GM21717 (cell line): ENCODE measurements around the gene GFY.
"Not testable (repeated sequence)": the region's sequence is repeated elsewhere in the genome, so short reads cannot be mapped to it uniquely, and the experiment has no call there.

Experiments used
- ATAC-seq: cut with Tn5 transposase; IDR thresholded peaks from one replicate; pipeline ENCODE4 v1.9.1; 2021; ENCODE audit warnings: mild to moderate bottlenecking, moderate library complexity; ENCODE audit not compliant: unreplicated experiment

The GFY gene

GRCh38 chr19:49443366-49444099, 18.3 kb downstream of the GFY start:
- ATAC-seq, result peak; percentile 63

DNA sequence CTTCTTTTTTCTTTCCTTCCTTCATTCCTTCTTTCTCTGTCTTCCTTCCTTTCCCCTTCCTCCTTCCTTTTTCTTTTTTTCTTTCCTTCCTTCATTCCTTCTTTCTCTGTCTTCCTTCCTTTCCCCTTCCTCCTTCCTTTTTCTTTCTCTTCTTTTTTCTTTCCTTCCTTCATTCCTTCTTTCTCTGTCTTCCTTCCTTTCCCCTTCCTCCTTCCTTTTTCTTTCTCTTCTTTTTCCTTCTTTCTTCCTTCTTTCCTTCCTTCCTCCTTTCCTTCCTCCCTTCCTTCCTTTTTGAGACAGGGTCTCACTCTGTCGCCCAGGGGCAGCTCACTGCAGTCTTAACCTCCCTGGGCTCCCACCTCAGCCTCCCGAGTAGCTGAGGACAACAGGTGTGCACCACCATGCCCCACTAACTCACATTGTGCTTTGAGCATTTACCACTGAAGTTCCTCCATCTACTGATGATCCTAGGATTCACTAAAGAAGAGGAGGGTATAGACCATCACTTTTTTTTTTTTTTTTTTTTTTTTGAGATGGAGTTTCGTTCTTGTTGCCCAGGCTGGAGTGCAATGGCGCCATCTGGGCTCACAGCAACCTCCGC, 19.0 kb downstream of the GFY start:
- ATAC-seq, result not testable (repeated sequence)

DNA sequence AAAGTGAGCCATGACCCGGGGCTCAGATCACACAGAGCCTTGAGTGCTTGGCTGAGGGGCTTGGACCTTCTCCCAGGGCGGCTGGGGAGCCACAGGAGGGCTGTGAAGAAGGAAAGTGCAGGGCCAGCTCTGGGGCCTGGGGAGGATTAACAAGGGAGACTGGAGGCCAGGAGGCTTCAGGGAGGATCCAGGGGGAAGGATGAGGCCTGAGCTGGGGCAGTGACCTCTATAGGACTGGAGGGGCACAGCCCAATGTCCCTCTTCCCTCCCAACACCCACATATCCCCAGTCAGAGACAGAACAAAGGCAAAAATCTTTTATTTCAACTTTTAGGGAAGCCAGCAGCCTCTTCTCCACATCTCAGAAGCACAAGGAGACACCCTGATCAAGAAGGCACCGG, 20.8 kb downstream of the GFY start:
- no peak for ATAC-seq

DNA sequence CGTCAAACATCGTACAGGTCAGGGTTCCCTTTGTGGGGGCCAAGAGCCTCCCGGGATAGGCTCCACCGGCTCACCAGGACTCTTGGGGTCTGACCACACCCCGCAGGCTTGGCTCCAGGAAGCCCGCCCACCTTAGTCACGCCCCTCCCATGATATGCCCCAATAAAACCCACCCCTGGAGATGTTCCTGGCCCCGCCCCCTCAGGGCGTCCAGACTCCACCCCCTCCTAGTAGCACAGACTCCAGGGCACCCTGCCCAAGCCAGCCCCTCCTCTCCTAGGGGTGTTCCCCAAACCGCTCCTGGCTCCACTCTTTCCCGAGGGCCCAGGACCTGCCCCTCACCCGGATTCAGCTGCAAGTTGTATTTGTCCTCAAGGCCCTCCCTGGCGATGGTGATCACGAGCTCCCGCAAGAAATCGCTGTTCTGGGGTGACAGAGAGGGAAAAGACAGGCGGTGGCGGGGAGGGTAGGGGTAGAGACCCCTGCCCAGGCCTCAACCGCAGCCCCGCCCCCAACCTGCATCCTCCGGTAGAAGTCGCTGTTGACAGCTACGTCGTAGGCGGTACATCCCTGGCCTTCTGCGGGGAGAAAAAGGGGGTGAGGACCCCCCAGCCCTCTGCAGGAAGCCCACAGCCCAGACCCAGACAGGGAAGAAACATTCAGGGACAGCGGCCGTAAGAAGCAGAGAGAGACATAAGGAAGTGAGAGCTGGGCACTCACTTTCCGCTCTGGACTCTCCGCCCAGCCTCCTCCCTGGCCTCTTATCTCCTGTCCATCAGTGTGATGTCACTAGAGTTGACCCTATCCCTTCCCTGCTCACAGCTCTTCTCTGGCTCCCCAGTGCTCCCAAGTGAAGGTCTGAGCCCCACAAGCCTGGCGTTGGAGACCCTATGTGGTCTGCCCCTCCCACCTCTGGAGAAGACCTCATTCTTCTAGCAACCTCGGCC, 22.6 kb downstream of the GFY start:
- no peak for ATAC-seq

GRCh38 chr19:49448432-49448786, 23.2 kb downstream of the GFY start:
- ATAC-seq, result no peak

DNA sequence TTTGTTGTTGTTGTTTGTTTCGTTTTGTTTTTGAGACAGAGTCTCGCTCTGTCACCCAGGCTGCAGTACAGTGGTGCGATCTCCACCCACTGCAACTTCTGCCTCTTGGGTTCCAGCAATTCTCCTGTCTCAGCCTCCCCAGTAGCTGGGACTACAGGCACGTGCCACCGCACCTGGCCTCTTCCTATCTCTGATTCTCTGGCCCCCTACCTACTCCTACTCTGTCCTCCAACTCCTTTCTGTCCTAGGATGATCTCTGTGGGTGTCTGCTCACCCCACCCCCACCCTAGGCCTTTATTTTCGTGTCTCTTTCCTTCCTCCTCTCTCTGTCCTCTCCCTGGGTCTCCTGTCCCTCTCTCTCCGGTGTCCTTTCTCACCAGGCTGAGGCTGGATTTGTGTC, 25.2 kb downstream of the GFY start:
- ATAC-seq, result no peak

DNA sequence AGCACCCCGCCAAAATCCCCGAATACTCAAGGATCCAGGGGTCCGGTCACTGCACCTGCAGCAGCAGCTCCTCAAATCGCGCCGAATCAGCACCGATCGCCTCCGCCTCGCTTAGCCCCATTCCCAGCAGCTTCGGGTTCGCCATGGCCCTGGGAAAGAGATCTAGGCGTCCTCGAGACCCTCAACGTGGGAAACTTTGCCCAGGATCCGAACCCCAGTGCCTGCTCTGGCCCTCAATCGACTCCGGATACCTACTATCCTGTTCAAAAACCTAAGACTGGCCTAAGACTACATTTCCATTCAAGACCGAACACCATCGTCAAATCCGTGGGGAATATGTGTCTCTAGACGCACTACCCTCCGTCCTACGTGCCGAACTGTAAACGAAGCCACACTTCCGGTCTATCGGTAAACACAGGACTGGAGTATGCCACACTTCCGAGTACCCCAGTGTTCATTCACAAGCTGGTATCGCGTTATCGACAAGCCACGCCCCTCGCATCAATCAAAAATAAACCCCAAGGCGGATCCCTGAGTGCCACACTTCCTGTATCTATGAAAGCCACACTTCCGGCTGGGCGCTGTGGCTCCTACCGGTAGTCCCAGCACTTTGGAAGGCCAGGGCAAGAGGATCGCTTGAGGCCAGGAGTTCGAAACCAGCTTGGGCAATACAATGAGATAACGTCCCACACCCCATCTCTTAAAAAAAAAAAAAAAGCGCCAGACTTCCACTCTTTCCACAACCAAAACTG, 26.4 kb downstream of the GFY start, which contains the start of gene PIH1D1:
Gene PIH1D1, minus strand, starts transcription at position 385 of the 752 bp plus-strand sequence. Its CDS starts 240 bp downstream, at position 145.
- ATAC-seq, result peak; percentile 42

DNA sequence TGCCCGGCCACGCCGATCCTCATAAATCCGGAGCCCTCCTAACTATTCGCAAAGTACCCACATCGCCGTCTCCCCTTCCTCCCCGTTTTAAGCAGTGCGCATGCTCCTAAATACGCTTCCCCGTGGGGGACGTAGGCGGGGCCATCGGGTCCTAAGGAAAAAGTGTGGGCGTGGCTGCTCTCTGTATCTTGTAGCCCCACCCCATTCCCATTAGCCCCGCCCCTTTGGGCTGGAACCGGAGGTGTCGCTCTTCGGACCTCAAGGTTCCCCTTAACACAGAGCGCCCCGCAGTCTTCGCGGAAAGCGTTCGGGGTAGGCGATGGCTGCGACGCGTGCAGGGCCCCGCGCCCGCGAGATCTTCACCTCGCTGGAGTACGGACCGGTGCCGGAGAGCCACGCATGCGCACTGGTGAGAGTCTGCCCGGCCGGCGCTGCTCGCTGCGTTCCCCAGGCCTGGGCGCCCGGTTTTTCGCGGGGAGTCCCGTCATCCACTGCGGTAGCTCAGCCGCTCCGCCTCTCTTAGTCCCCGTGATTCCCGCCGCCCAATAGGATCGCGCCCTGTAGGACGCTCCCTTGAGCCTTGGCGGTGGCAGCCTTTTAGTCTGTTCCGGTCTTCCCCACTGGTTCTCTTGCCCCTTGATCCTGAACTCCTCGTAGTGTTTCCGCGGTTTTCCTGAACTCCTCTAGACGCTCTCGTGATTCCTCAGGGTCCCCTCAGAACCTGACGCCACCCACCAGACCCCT, 28.0 kb downstream of the GFY start, which contains the start of gene ALDH16A1:
Gene ALDH16A1, plus strand, starts transcription at position 213 of the 744 bp plus-strand sequence. Its CDS starts 107 bp downstream, at position 320.
- ATAC-seq, result peak; percentile 58

- ATAC-seq, result no peak
These were observed 28.6 kb downstream of the GFY start for GRCh38 chr19:49453757-49454240.

- ATAC-seq, result no peak
These were observed 30.6 kb downstream of the GFY start for GRCh38 chr19:49455773-49456172.

DNA sequence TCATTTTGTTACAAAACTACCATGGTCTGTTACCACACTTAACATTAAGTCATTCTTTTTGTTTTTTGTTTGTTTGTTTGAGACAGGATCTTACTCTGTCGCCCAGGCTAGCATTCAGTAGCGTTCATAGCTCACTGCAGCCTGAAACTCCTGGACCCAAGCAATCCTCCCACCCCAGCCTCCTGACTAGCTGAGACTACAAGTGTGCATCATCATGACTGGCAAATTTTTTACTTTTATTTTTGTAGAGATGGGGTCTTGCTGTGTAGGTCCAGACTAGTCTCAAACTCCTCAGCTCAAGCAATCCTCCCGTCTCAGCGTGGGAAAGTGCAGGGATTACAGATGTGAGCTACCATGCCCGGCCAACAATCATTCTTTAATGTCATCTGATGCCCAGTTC, 31.1 kb downstream of the GFY start:
- no peak for ATAC-seq

- no peak for ATAC-seq
These were observed 33.3 kb downstream of the GFY start for GRCh38 chr19:49458567-49458903.

GRCh38 chr19:49459388-49459787, 34.2 kb downstream of the GFY start:
- ATAC-seq, result no peak

GRCh38 chr19:49461130-49461529, 35.9 kb downstream of the GFY start:
- ATAC-seq, result not testable (repeated sequence)

DNA sequence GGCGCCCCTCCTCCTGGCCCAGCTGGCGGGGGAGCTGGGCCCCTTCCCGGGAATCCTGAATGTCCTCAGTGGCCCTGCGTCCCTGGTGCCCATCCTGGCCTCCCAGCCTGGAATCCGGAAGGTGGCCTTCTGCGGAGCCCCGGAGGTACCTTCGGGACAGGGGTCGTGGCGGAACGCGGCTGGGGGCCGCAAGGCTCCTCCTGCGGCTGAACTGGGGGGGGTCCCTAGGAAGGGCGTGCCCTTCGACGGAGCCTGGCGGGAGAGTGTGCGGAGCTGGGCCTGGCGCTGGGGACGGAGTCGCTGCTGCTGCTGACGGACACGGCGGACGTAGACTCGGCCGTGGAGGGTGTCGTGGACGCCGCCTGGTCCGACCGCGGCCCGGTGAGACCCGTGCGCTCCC, 36.5 kb downstream of the GFY start:
- ATAC-seq, result no peak

DNA sequence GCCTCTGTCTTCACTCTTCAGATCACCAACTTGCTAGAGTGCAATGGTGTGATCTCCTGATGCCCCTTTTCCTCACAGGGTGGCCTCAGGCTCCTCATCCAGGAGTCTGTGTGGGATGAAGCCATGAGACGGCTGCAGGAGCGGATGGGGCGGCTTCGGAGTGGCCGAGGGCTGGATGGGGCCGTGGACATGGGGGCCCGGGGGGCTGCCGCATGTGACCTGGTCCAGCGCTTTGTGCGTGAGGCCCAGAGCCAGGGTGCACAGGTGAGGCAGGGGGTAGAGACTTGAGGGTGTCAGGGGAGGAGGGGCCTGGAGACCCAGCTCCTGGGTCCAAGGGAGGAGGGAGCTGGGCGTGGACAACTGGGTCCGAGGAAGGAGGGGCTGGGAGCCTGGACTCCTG, 37.3 kb downstream of the GFY start:
- ATAC-seq, result no peak

- no peak for ATAC-seq
These were observed 39.0 kb downstream of the GFY start for GRCh38 chr19:49463960-49464740.

GRCh38 chr19:49465371-49465770, 40.2 kb downstream of the GFY start:
- no peak for ATAC-seq

DNA sequence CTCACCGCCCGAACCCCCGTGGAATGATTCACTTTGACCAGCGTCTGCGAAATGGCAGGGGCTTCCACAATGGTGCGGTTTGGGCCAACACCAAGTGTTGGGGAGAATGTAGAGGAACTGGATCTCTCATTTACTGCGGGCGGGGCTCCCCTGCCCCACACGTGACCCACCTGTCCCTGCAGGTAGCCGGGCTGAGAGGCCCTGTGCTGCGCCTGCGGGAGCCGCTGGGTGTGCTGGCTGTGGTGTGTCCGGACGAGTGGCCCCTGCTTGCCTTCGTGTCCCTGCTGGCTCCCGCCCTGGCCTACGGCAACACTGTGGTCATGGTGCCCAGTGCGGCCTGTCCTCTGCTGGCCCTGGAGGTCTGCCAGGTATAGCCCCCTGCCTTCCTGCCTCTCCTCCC, 43.0 kb downstream of the GFY start:
- ATAC-seq, result no peak
